Astrocyte (in vitro differentiated cells and primary cell): ENCODE results near the gene LHPP. TPM values are rescaled to one million over a fixed set of nuclear protein-coding genes. Genes with fewer than 3 reads are reported as not detected.

Source experiments
- DNase-seq: peaks from one replicate; pipeline ENCODE4 v3.0.0-alpha.2; 2010; ENCODE audit warnings: low read depth
- FAIRE-seq: peaks from 2 replicates; lab custom pipeline; 2011; peaks lifted over from hg19 to GRCh38; lab: Jason Lieb, UNC
- H2AFZ ChIP-seq: 2 replicates; pipeline ENCODE4 v1.6.0; 2012; ENCODE audit warnings: low read depth, low read length, inconsistent platforms
- H3K27ac ChIP-seq: 2 replicates; pipeline ENCODE4 v1.5.1; 2011; ENCODE audit warnings: low read depth, low read length, inconsistent platforms
- H3K27me3 ChIP-seq: 2 replicates; pipeline ENCODE4 v1.6.0; 2011; ENCODE audit warnings: low read length, inconsistent platforms; ENCODE audit not compliant: insufficient read depth
- H3K36me3 ChIP-seq: 2 replicates; pipeline ENCODE4 v1.5.1; 2011; ENCODE audit warnings: low read length, inconsistent platforms; ENCODE audit not compliant: insufficient read depth
- H3K4me1 ChIP-seq: 2 replicates; pipeline ENCODE4 v1.5.1; 2011; ENCODE audit warnings: low read length, inconsistent platforms; ENCODE audit not compliant: insufficient read depth
- H3K4me2 ChIP-seq: 2 replicates; pipeline ENCODE4 v1.6.0; 2012; ENCODE audit warnings: low read length, inconsistent platforms
- H3K4me3 ChIP-seq: 2 replicates; pipeline ENCODE4 v1.5.1; 2011; ENCODE audit warnings: low read depth, mild to moderate bottlenecking, low read length, inconsistent platforms; ENCODE audit not compliant: insufficient read depth
- H3K79me2 ChIP-seq: 2 replicates; pipeline ENCODE4 v1.6.0; 2012; ENCODE audit warnings: mild to moderate bottlenecking, low read length, inconsistent platforms; ENCODE audit not compliant: insufficient read depth
- H3K9ac ChIP-seq: 2 replicates; pipeline ENCODE4 v1.6.0; 2012; ENCODE audit warnings: mild to moderate bottlenecking, low read length, inconsistent platforms
- H3K9me3 ChIP-seq: 2 replicates; pipeline ENCODE4 v1.5.1; 2012; ENCODE audit warnings: low read depth, mild to moderate bottlenecking, low read length, inconsistent platforms; ENCODE audit not compliant: insufficient read depth
- H4K20me1 ChIP-seq: 2 replicates; pipeline ENCODE4 v1.6.0; 2012; ENCODE audit warnings: low read length, inconsistent platforms; ENCODE audit not compliant: insufficient read depth
- H3K27ac Mint-ChIP-seq: one replicate; pipeline ENCODE4 v1.8.0; 2021; ENCODE audit warnings: mild to moderate bottlenecking, mixed read lengths; ENCODE audit not compliant: unreplicated experiment
- H3K27me3 Mint-ChIP-seq: one replicate; pipeline ENCODE4 v1.8.0; 2021; ENCODE audit warnings: low read depth, mixed read lengths; ENCODE audit not compliant: unreplicated experiment
- H3K36me3 Mint-ChIP-seq: one replicate; pipeline ENCODE4 v1.8.0; 2021; ENCODE audit warnings: low read depth, mixed read lengths; ENCODE audit not compliant: unreplicated experiment
- H3K4me1 Mint-ChIP-seq: one replicate; pipeline ENCODE4 v1.8.0; 2021; ENCODE audit warnings: low read depth, mixed read lengths; ENCODE audit not compliant: unreplicated experiment
- H3K4me3 Mint-ChIP-seq: one replicate; pipeline ENCODE4 v1.8.0; 2021; ENCODE audit warnings: mild to moderate bottlenecking, moderate library complexity, mixed read lengths; ENCODE audit not compliant: unreplicated experiment
- H3K9me3 Mint-ChIP-seq: one replicate; pipeline ENCODE4 v1.8.0; 2021; ENCODE audit warnings: mild to moderate bottlenecking, mixed read lengths; ENCODE audit not compliant: unreplicated experiment
- EZH2 ChIP-seq: IDR thresholded peaks from 2 replicates; pipeline ENCODE4 v1.6.1; 2012; ENCODE audit warnings: mild to moderate bottlenecking, low read length, inconsistent platforms; ENCODE audit not compliant: insufficient read depth
- total RNA-seq: library from RNA; stranded (reverse); gene quantifications from 2 replicates; pipeline ENCODE4 v1.2.1, GENCODE V29; 2021
- TF ChIP-seq, protein P1 (sequence below): IDR thresholded peaks from 2 replicates; pipeline ENCODE4 v1.5.1; 2011; ENCODE audit warnings: low read depth, mild to moderate bottlenecking, inconsistent platforms, low read length, moderate library complexity; ENCODE audit not compliant: insufficient read depth

LHPP gene
- total RNA-seq, 1 donor from 2014 or later, result 6.9 TPM

GRCh38 chr10:124559372-124560132 lies 97.9 kb downstream of the LHPP start:
- Histone ChIP-seq H4K20me1 (no peaks in the 10 kb centered on the region), H3K9ac (no peak overlapping the region), H3K4me2 (no peak overlapping the region), H3K79me2 (no peaks in the 10 kb centered on the region), H3K9me3 (no peaks in the 10 kb centered on the region), H3K27ac (no peak overlapping the region), H3K27me3 (peaks cover 7% of the 10 kb centered on the region), H3K4me1 (no peaks in the 10 kb centered on the region), H2AFZ (no peak overlapping the region), H3K4me3 (no peak overlapping the region), H3K36me3 (no peaks in the 10 kb centered on the region)
- DNase-seq (no peak), FAIRE-seq (no peak)
- Mint-ChIP-seq H3K27ac (no peak overlapping the region), H3K9me3 (peaks cover 6% of the 10 kb centered on the region), H3K36me3 (no peaks in the 10 kb centered on the region), H3K27me3 (peaks cover 10% of the 10 kb centered on the region), H3K4me3 (no peak overlapping the region), H3K4me1 (peaks cover 12% of the 10 kb centered on the region)
- TF ChIP-seq, protein P1, sequence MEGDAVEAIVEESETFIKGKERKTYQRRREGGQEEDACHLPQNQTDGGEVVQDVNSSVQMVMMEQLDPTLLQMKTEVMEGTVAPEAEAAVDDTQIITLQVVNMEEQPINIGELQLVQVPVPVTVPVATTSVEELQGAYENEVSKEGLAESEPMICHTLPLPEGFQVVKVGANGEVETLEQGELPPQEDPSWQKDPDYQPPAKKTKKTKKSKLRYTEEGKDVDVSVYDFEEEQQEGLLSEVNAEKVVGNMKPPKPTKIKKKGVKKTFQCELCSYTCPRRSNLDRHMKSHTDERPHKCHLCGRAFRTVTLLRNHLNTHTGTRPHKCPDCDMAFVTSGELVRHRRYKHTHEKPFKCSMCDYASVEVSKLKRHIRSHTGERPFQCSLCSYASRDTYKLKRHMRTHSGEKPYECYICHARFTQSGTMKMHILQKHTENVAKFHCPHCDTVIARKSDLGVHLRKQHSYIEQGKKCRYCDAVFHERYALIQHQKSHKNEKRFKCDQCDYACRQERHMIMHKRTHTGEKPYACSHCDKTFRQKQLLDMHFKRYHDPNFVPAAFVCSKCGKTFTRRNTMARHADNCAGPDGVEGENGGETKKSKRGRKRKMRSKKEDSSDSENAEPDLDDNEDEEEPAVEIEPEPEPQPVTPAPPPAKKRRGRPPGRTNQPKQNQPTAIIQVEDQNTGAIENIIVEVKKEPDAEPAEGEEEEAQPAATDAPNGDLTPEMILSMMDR, result no peak
- TF ChIP-seq EZH2, result no peak

DNA sequence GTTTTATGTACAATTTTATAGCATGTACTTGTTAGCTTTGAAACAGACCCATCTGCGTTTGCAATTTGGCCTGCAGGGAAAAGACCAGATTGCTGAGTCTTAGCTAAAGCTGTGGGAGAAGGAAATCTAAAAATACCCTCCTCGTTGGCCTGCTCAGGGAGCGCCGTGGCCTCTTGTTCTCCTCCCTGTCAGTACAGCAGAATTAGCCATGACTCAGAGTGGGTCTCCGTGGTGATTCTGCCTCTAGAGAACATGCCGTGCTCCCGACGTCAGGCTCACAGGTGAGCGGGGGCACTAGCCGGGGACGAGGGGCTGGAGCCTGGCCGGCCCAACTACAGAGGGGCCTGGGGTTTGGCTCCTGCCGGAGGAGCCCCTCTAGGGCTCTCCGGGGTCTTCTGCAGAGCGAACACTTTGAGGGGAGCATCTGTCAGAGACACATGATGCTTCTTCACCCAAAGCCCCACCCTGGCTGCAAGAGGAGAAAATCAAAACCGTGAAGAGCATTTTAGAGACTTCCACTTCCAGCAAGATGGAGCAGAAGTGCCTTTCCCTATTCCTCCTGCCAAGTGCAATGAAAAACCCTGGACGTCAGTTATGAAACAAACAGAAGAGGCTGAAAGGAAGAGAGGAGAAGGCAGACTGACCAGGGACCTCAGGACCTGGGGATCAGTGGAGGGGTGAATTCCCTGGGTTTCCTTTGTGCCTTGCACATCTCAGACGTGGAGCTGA lies 98.9 kb downstream of the LHPP start:
- H3K9me3 Mint-ChIP-seq, result peaks cover 6% of the 10 kb centered on the region
- peak overlapping the region; percentile 30 for H3K4me3 Mint-ChIP-seq

More for the DNA sequence above, 98.9 kb downstream of the LHPP start:
- Histone ChIP-seq H3K4me1 (no peaks in the 10 kb centered on the region), H4K20me1 (no peaks in the 10 kb centered on the region), H3K4me3 (no peak overlapping the region), H3K9ac (no peak overlapping the region), H3K79me2 (no peaks in the 10 kb centered on the region), H3K27ac (no peak overlapping the region), H3K9me3 (no peaks in the 10 kb centered on the region), H3K36me3 (no peaks in the 10 kb centered on the region), H2AFZ (no peak overlapping the region), H3K4me2 (no peak overlapping the region), H3K27me3 (peaks cover 13% of the 10 kb centered on the region)
- FAIRE-seq, result no peak
- no peak overlapping the region for H3K27ac Mint-ChIP-seq
- H3K27me3 Mint-ChIP-seq, result peaks cover 17% of the 10 kb centered on the region
- peaks cover 12% of the 10 kb centered on the region for H3K4me1 Mint-ChIP-seq
- peak; percentile 41 for DNase-seq
- H3K36me3 Mint-ChIP-seq, result no peaks in the 10 kb centered on the region
- TF ChIP-seq, protein P1, result no peak
- no peak for TF ChIP-seq EZH2
